Testis (tissue), 3 donors: ENCODE data around the gene CALU. TPM values are rescaled to one million over a fixed set of nuclear protein-coding genes. Genes with fewer than 3 reads are reported as not detected.

Experiments
- DNase-seq: peaks from one replicate; pipeline ENCODE4 v3.0.0-alpha.2; 2019
- H3K27ac ChIP-seq, 2 donors: fragments of 200-600 bp; sonication (generic); one replicate each; pipeline ENCODE4 v1.5.1; 2019
- H3K27me3 ChIP-seq: fragments of 200-600 bp; sonication (generic); one replicate; pipeline ENCODE4 v1.5.1; 2019
- H3K36me3 ChIP-seq: fragments of 200-600 bp; sonication (generic); one replicate; pipeline ENCODE4 v1.5.1; 2017; ENCODE audit warnings: low read depth; ENCODE audit errors: missing control alignments
- H3K4me1 ChIP-seq: fragments of 200-600 bp; sonication (generic); one replicate; pipeline ENCODE4 v1.5.1; 2019
- H3K4me3 ChIP-seq, 2 donors: fragments of 200-600 bp; sonication (generic); one replicate each; pipeline ENCODE4 v1.5.1; 2017 to 2019
- H3K9me3 ChIP-seq: fragments of 200-600 bp; sonication (generic); one replicate; pipeline ENCODE4 v1.5.1; 2017
- POLR2A ChIP-seq: fragments of 450-650 bp; IDR thresholded peaks from one replicate; pipeline ENCODE4 v1.6.1; 2017; ENCODE audit warnings: antibody characterized with exemption, mild to moderate bottlenecking, moderate library complexity
- WGBS, 2 donors: methylation state at CpG; one replicate each; pipeline ENCODE4 v1.1.5; 2018; 5-methylcytosine and 5-hydroxymethylcytosine counted together
- intact Hi-C: fragments of 100-400 bp; cut with DNase I; formaldehyde crosslinking; loops from one replicate; pipeline ENCODE4 v1.15.1; 2023; ENCODE audit warnings: low total_unique reads
- polyA plus RNA-seq: library from polyadenylated mRNA; stranded (reverse); fragments of 350-450 nt; fragmentation: Illumina TruSeq; extraction: RNeasy Lipid Tissue Mini Kit (QIAGEN cat#74804); gene quantifications from one replicate; pipeline ENCODE4 v1.2.3, GENCODE V29; 2014; ENCODE audit warnings: low read depth, low replicate concordance; ENCODE audit not compliant: insufficient read depth
- total RNA-seq, 2 donors: library from RNA; depleted of rRNA; stranded (reverse); fragments of >200 nt; gene quantifications; one replicate each; pipeline ENCODE4 v1.2.3, GENCODE V29; 2016
- TF ChIP-seq, protein P1 (sequence below), 3 experiments: fragments of 450-650 bp in 2 of 3; fragments of 200-600 bp in 1 of 3; sonication (generic) in 1 of 3; IDR thresholded peaks; one replicate each; pipeline ENCODE4 v1.5.1; 2016 to 2019; ENCODE audit warnings: antibody characterized with exemption in 3 of 3, mild to moderate bottlenecking in 2 of 3, moderate library complexity in 1 of 3

The CALU gene
- total and polyA plus RNA-seq, 3 donors from 2014 or later = 63.2 to 81.4 (median 63.4) TPM

DNA sequence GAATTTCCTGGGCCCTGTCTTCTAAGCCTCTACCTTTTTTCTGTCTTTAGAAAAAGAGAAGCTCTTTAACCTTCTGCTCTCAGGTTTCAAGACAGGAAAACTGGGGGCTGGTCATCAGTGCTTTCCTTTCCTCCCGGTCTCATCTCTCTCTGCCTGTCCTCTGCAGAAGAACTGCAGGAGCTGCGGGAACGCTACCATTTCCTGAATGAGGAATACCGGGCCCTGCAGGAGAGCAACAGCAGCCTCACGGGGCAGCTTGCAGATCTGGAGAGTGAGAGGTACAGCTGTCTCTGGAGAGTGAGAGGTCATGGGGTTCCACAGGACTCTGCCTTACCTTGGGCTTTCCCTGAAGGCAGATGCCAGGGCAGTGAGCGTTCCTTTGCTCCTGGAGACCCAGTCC is 65.3 kb downstream of the CALU start:
- WGBS, 2 donors = 92% methylated on average over 4 to 6 of the region's 6 CpGs
- no peaks in the 10 kb centered on the region for H3K36me3 ChIP-seq

GRCh38 chr7:128805225-128805624 is 66.1 kb downstream of the CALU start:
- Histone ChIP-seq H3K27me3 (no peaks in the 10 kb centered on the region), H3K9me3 (no peaks in the 10 kb centered on the region), H3K27ac (no peak overlapping the region), H3K36me3 (no peaks in the 10 kb centered on the region), H3K4me1 (no peaks in the 10 kb centered on the region), H3K4me3 (no peak overlapping the region)
- WGBS, 2 donors = 94 to 98% methylated on average over 5 of the region's 5 CpGs
- DNase-seq = no peak
- TF ChIP-seq, protein P1, sequence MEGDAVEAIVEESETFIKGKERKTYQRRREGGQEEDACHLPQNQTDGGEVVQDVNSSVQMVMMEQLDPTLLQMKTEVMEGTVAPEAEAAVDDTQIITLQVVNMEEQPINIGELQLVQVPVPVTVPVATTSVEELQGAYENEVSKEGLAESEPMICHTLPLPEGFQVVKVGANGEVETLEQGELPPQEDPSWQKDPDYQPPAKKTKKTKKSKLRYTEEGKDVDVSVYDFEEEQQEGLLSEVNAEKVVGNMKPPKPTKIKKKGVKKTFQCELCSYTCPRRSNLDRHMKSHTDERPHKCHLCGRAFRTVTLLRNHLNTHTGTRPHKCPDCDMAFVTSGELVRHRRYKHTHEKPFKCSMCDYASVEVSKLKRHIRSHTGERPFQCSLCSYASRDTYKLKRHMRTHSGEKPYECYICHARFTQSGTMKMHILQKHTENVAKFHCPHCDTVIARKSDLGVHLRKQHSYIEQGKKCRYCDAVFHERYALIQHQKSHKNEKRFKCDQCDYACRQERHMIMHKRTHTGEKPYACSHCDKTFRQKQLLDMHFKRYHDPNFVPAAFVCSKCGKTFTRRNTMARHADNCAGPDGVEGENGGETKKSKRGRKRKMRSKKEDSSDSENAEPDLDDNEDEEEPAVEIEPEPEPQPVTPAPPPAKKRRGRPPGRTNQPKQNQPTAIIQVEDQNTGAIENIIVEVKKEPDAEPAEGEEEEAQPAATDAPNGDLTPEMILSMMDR (IDR thresholded peaks at IDR 0.05) = no peak
- TF ChIP-seq POLR2A = no peak
- intact Hi-C loops = no loop called here

More for the DNA sequence above, 65.3 kb downstream of the CALU start:
- Histone ChIP-seq H3K4me1 (no peaks in the 10 kb centered on the region), H3K4me3 (no peak overlapping the region), H3K9me3 (no peaks in the 10 kb centered on the region), H3K27ac (no peak overlapping the region), H3K27me3 (no peaks in the 10 kb centered on the region)
- intact Hi-C loops = no loop called here
- no peak for TF ChIP-seq POLR2A
- TF ChIP-seq, protein P1 (IDR thresholded peaks at IDR 0.05) = no peak
- no peak for DNase-seq

- Histone ChIP-seq H3K27me3 (no peaks in the 10 kb centered on the region), H3K27ac (no peak overlapping the region), H3K4me3 (no peak overlapping the region), H3K9me3 (no peaks in the 10 kb centered on the region), H3K4me1 (no peaks in the 10 kb centered on the region), H3K36me3 (no peaks in the 10 kb centered on the region)
- no peak for DNase-seq
- 56 to 85% methylated on average over 8 of the region's 8 CpGs for WGBS, 2 donors
- intact Hi-C loops = no loop called here
- no peak for TF ChIP-seq POLR2A
- TF ChIP-seq, protein P1 (IDR thresholded peaks at IDR 0.05) = no peak
Observed at GRCh38 chr7:128807191-128807590, 68.0 kb downstream of the CALU start.

- no peaks in the 10 kb centered on the region for H3K36me3 ChIP-seq
Observed at GRCh38 chr7:128809363-128809762, 70.2 kb downstream of the CALU start.

GRCh38 chr7:128810473-128810872 is 71.3 kb downstream of the CALU start:
- DNase-seq = no peak
- intact Hi-C loops = no loop called here
- WGBS, 2 donors = 91 to 100% methylated on average over 2 of the region's 2 CpGs
- Histone ChIP-seq H3K27ac (no peak overlapping the region), H3K9me3 (no peaks in the 10 kb centered on the region), H3K36me3 (no peaks in the 10 kb centered on the region), H3K27me3 (no peaks in the 10 kb centered on the region), H3K4me3 (no peak overlapping the region), H3K4me1 (peaks cover 5% of the 10 kb centered on the region)
- TF ChIP-seq, protein P1 (IDR thresholded peaks at IDR 0.05) = no peak
- TF ChIP-seq POLR2A = no peak

More at GRCh38 chr7:128809363-128809762, 70.2 kb downstream of the CALU start:
- no peak for DNase-seq
- no peak for TF ChIP-seq POLR2A
- TF ChIP-seq, protein P1 (IDR thresholded peaks at IDR 0.05) = no peak
- H3K27ac ChIP-seq = no peak overlapping the region
- no peak overlapping the region for H3K4me3 ChIP-seq
- intact Hi-C loops = no loop called here
- no peaks in the 10 kb centered on the region for H3K27me3 ChIP-seq
- H3K9me3 ChIP-seq = no peaks in the 10 kb centered on the region
- 82 to 88% methylated on average over 3 of the region's 3 CpGs for WGBS, 2 donors
- H3K4me1 ChIP-seq = peaks cover 5% of the 10 kb centered on the region
